ENCODE data around the gene BPIFA1. TPM values are rescaled to one million over a fixed set of nuclear protein-coding genes. Genes with fewer than 3 reads are reported as not detected.

BPIFA1 gene
- total and polyA plus RNA-seq, 12 donors: not detected

DNA sequence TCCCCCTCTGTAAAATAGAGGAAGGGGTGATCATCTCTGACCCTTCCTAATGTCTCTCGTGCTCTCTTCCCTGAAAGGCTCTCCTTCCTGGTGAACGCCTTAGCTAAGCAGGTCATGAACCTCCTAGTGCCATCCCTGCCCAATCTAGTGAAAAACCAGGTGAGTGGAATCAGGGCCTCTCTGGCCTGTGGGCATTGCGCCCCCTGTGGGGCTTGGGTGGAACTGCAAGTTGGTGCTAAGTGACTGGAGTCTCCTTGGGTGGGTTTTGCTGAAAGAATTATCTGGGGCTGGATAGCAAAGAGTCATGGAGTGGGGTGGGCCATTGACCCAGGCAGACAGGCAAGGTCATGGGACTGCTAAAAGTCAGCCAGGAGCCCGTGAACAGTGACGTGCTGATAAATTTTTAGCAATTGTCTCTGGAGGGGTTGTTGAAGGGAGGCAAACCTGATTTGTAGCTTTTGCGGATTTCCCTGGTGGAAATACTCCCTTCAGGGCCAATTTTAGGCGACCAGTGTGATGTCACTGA is 56.1 kb downstream of the BPIFA1 start:
- ATAC-seq (no peak), DNase-seq (no peak)
- peak; percentile 34 to 95 (median 70) for TF ChIP-seq CTCF (IDR thresholded peaks at IDR 0.05)
- peaks cover 0 to 67% (median 29%) of the 10 kb centered on the region in 7 donors for H3K27me3 ChIP-seq
- H3K27ac ChIP-seq: no peak overlapping the region
- H3K4me1 ChIP-seq: no peaks in the 10 kb centered on the region
- no peaks in the 10 kb centered on the region for H3K9me3 ChIP-seq
- WGBS, 2 donors: 36 to 40% methylated on average over 7 of the region's 7 CpGs
- H3K36me3 ChIP-seq: no peaks in the 10 kb centered on the region
- H3K4me3 ChIP-seq: no peak overlapping the region
- intact Hi-C loops (cut with DNase I): loop anchor here in 8 of 10 donors (2.0 to 10.0 kb wide), 5 partner anchors 197 to 497 kb away; no protein-coding TSS in a partner anchor

Other genes starting within 250 kb of the BPIFA1 start
- gene SUN5, start 231.6 kb upstream of the BPIFA1 start, total RNA-seq: not detected
- gene SUN5, start 231.6 kb upstream of the BPIFA1 start, polyA plus RNA-seq: not detected
- gene BPIFB2, start 228.3 kb upstream of the BPIFA1 start, total RNA-seq: not detected
- gene BPIFB2, start 228.3 kb upstream of the BPIFA1 start, polyA plus RNA-seq: not detected
- not detected for gene BPIFB6, start 204.3 kb upstream of the BPIFA1 start, total RNA-seq
- gene BPIFB6, start 204.3 kb upstream of the BPIFA1 start, polyA plus RNA-seq: not detected
- gene BPIFB3, start 182.1 kb upstream of the BPIFA1 start, total RNA-seq: not detected
- not detected for gene BPIFB3, start 182.1 kb upstream of the BPIFA1 start, polyA plus RNA-seq
- not detected for gene BPIFB4, start 156.4 kb upstream of the BPIFA1 start, total RNA-seq
- not detected for gene BPIFB4, start 156.4 kb upstream of the BPIFA1 start, polyA plus RNA-seq
- gene BPIFA2, start 67.8 kb upstream of the BPIFA1 start, total RNA-seq: not detected
- gene BPIFA2, start 67.8 kb upstream of the BPIFA1 start, polyA plus RNA-seq: not detected
- gene BPIFA3, start 18.6 kb upstream of the BPIFA1 start, total RNA-seq: not detected
- not detected for gene BPIFA3, start 18.6 kb upstream of the BPIFA1 start, polyA plus RNA-seq
- gene BPIFB1, start 47.2 kb downstream of the BPIFA1 start, total RNA-seq: not detected
- under 1 TPM in 1 of 2 donors, not detected in 1; 0.03 TPM for gene BPIFB1, start 47.2 kb downstream of the BPIFA1 start, polyA plus RNA-seq
- gene CDK5RAP1, start 165.5 kb downstream of the BPIFA1 start, total RNA-seq: 10 to 100 TPM; 16.9 to 27.4 (median 21.7) TPM
- 10 to 100 TPM; 33.6 to 42.6 TPM for gene CDK5RAP1, start 165.5 kb downstream of the BPIFA1 start, polyA plus RNA-seq
- gene SNTA1, start 207.8 kb downstream of the BPIFA1 start, total RNA-seq: 100 to 1,000 TPM; 137 to 219 (median 150) TPM
- gene SNTA1, start 207.8 kb downstream of the BPIFA1 start, polyA plus RNA-seq: 100 to 1,000 TPM in 1 of 2 donors, 10 to 100 TPM in 1; 83.7 to 207 TPM